ENCODE results near the gene PIWIL4.

Gene PIWIL4

GRCh38 chr11:94655956-94656355 lies 88.8 kb downstream of the PIWIL4 start (continued):
- TF ChIP-seq ZNF404 (tag by site-specific recombination; IDR thresholded peaks at IDR 0.05) (no peak), ZNF10 (tag by site-specific recombination; IDR thresholded peaks at IDR 0.05) (no peak), SALL2 (tag by site-specific recombination; IDR thresholded peaks at IDR 0.05; ENCODE audit: borderline replicate concordance) (no peak), ZNF629 (tag by site-specific recombination; IDR thresholded peaks at IDR 0.05) (no peak), ZNF391 (tag by site-specific recombination; IDR thresholded peaks at IDR 0.05; ENCODE audit: borderline replicate concordance, low read depth) (no peak), ZNF843 (tag by site-specific recombination; IDR thresholded peaks at IDR 0.05) (no peak)

GRCh38 chr11:94656968-94657367 lies 89.8 kb downstream of the PIWIL4 start:
- Histone ChIP-seq H3K36me3 (ENCODE audit: control insufficient read depth in 2 of 2, insufficient read depth in 1 of 2, low read length in 2 of 2) (no peaks in the 10 kb centered on the region), H3K4me1 (ENCODE audit: control insufficient read depth, insufficient read depth, low read length) (no peaks in the 10 kb centered on the region), H3K27ac (ENCODE audit: extremely low read depth, low read depth, low read length) (no peak overlapping the region), H3K4me3 (ENCODE audit: low read depth, low read length) (no peak overlapping the region), H3K9me3 (ENCODE audit: control insufficient read depth, insufficient read depth, low read depth, low read length) (no peaks in the 10 kb centered on the region)
- ChIA-PET CTCF (interaction anchor here (1.6 kb wide), 1 partner anchor 85 kb away, joined by 5 read pairs; no protein-coding TSS in a partner anchor), POLR2A (no interaction called here)
- TF ChIP-seq ZNF837 (tag by site-specific recombination; IDR thresholded peaks at IDR 0.05) (no peak), ZNF792 (tag by site-specific recombination; IDR thresholded peaks at IDR 0.05) (no peak), GLI2 (tag by site-specific recombination; IDR thresholded peaks at IDR 0.05; ENCODE audit: borderline replicate concordance, low read depth) (no peak), ZBTB49 (tag by site-specific recombination; IDR thresholded peaks at IDR 0.05; ENCODE audit: low read depth) (no peak), ZNF639 (tag by site-specific recombination; IDR thresholded peaks at IDR 0.05) (no peak), MEIS1 (CRISPR knock-in tag; IDR thresholded peaks at IDR 0.05; ENCODE audit: borderline replicate concordance) (no peak), ZNF621 (tag by site-specific recombination; IDR thresholded peaks at IDR 0.05) (no peak), KLF8 (tag by site-specific recombination; IDR thresholded peaks at IDR 0.05) (no peak), HOXA7 (CRISPR knock-in tag; IDR thresholded peaks at IDR 0.05; ENCODE audit: borderline replicate concordance) (no peak), ZNF521 (tag by site-specific recombination; IDR thresholded peaks at IDR 0.05) (no peak), ZNF138 (tag by site-specific recombination; IDR thresholded peaks at IDR 0.05; ENCODE audit: borderline replicate concordance) (no peak), GLI4 (tag by site-specific recombination; IDR thresholded peaks at IDR 0.05) (no peak), ZNF518A (tag by site-specific recombination; conservative IDR thresholded peaks at IDR 0.05; ENCODE audit: low read depth) (no peak), ZNF202 (tag by site-specific recombination; IDR thresholded peaks at IDR 0.05; ENCODE audit: borderline replicate concordance) (no peak), IKZF3 (tag by site-specific recombination; IDR thresholded peaks at IDR 0.05) (no peak), ZNF704 (tag by site-specific recombination; IDR thresholded peaks at IDR 0.05) (no peak), ZFP41 (tag by site-specific recombination; IDR thresholded peaks at IDR 0.05; ENCODE audit: borderline replicate concordance) (no peak), ZNF701 (tag by site-specific recombination; IDR thresholded peaks at IDR 0.05) (no peak), ZNF768 (tag by site-specific recombination; IDR thresholded peaks at IDR 0.05) (no peak), KLF1 (tag by site-specific recombination; IDR thresholded peaks at IDR 0.05) (no peak)
